Measurements from ENCODE around the gene IPO8.

The IPO8 gene

DNA sequence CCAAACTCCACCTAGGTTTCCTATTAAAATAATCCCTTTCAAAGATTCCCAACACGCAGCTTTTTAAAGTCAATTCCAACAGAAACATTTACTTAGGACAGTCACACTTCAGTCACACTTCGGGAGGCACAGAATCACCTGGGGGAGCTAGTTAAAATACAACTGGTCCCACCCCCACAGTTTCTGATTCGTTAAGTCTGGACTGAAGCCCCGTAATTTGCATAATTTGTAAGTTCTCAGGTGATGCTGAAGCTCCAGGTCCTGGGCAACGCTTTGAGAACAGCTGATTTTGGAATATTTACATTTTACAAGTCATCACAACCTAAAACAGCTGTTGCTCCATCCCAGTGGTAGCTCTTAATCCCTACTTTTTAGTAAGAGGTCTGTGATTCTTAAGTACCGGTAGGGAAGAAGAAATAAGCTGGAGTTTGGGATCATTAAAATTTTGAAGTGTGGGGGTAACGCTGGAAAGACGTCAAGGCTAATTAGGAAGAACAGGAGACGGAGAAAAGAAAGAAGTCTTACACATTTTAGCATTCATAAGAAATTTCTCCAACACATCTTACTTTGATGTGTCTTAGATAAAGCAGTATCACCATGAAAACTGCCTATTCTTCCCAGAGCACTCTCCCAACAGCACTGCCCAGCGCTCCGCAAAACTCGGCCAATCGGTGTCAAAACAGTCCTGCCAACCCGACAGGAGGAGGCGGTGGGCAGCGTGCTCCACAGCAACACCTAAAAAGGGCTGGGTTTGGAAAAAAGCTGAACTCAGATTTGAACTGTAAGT, 1.1 kb downstream of the IPO8 start:
- CTCF ChIA-PET: interaction anchor here (0.6 to 0.9 kb wide), 5 partner anchors 14 to 130 kb away, joined by 3 to 5 read pairs (median 4); no protein-coding TSS in a partner anchor
- H3K27ac ChIP-seq: peak overlapping the region; percentile 79
- POLR2A ChIA-PET (ENCODE audit: low non-redundant PET): interaction anchor here (1.3 kb wide), 1 partner anchor 61 kb away, joined by 3 read pairs; no protein-coding TSS in a partner anchor
- peak; percentile 67 for DNase-seq (ENCODE audit: low spot score)
- TF ChIP-seq, protein P1, sequence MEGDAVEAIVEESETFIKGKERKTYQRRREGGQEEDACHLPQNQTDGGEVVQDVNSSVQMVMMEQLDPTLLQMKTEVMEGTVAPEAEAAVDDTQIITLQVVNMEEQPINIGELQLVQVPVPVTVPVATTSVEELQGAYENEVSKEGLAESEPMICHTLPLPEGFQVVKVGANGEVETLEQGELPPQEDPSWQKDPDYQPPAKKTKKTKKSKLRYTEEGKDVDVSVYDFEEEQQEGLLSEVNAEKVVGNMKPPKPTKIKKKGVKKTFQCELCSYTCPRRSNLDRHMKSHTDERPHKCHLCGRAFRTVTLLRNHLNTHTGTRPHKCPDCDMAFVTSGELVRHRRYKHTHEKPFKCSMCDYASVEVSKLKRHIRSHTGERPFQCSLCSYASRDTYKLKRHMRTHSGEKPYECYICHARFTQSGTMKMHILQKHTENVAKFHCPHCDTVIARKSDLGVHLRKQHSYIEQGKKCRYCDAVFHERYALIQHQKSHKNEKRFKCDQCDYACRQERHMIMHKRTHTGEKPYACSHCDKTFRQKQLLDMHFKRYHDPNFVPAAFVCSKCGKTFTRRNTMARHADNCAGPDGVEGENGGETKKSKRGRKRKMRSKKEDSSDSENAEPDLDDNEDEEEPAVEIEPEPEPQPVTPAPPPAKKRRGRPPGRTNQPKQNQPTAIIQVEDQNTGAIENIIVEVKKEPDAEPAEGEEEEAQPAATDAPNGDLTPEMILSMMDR (conservative IDR thresholded peaks at IDR 0.05; ENCODE audit: low read depth): no peak

DNA sequence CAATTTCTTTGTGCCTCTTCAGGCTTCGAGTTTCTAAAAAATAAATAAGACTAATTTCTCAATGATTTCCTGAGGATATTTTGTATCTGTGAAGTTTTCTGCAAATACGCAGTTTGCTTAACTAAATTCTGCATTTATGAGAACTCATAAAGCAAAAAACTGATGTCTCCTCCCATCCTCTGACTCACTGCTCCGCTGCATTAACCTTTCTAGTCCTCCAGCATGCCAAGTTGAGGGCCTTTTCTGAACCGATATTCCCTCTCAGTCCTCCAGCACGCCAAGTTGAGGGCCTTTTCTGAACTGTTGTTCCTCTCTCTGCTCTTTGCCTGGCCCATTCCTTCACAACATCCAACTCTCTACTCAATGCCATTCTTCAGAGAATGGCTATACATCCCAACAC, 3.2 kb downstream of the IPO8 start:
- H3K27ac ChIP-seq: no peak overlapping the region
- CTCF ChIA-PET: no interaction called here
- POLR2A ChIA-PET (ENCODE audit: low non-redundant PET): no interaction called here
- DNase-seq (ENCODE audit: low spot score): no peak
- TF ChIP-seq, protein P1 (conservative IDR thresholded peaks at IDR 0.05; ENCODE audit: low read depth): no peak

DNA sequence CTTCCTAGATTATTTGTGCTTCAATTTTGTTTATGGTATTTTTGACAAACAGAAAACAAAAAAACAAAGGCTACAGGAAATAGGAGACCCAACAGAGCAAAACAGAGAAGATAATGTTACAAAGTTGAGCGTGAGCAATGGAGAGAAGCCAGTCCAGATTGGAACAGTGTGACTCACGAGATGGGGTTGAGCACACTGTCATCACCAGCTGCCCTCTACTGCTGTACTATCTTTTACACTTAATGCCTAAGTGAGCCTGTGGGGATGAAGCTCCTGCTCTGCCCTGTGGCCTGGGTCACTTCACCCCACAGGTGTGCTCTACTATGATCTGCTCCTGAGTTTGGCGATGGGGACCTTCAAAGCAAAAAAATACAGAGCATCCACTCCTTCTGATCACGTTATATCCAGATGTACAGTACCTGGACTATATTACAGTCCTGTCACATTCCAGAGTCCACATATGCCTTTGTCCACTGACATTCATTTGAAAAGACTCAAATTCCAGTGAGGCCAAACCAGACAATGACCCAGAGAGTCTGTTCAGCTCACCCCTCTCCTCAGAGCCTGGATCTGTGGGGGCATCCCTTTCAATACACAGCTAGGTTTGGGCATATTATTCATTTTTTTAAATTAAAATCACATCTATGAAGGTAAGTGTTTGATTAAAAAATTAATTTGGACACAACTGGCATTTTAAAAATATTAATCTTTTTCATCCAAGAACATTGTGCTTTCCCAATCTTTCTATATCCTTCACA, 4.4 kb downstream of the IPO8 start:
- TF ChIP-seq, protein P1 (conservative IDR thresholded peaks at IDR 0.05; ENCODE audit: low read depth): no peak
- peak; percentile 77 for DNase-seq (ENCODE audit: low spot score)
- H3K27ac ChIP-seq: peak overlapping the region; percentile 46; the same call in 1 of the 2 replicates
- ChIA-PET CTCF (no interaction called here), POLR2A (ENCODE audit: low non-redundant PET) (no interaction called here)

GRCh38 chr12:30687265-30687986, 8.2 kb downstream of the IPO8 start:
- ChIA-PET CTCF (no interaction called here), POLR2A (ENCODE audit: low non-redundant PET) (no interaction called here)
- no peak for DNase-seq (ENCODE audit: low spot score)
- H3K27ac ChIP-seq: no peak overlapping the region
- TF ChIP-seq, protein P1 (conservative IDR thresholded peaks at IDR 0.05; ENCODE audit: low read depth): no peak

DNA sequence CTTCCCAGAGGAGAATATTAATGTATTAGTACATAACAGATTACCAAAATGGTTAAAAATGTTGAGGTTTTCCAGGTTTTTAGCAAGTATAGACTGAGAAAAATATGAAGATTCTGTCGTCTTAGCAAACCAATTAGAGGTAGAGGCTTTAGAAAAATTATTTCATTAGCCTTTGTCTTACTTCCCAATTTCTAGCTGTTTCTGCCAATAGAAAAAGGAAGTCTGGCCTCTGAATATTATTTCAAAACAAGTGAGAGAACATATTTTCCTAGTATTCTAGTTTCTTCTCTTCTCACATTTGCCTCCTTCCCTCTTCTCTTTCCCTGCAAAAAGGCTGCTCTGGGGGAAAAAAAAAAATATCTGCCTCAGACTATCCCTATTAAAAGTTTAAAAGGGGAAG, 16.4 kb downstream of the IPO8 start:
- DNase-seq (ENCODE audit: low spot score): no peak
- ChIA-PET POLR2A (ENCODE audit: low non-redundant PET) (interaction anchor here (0.6 kb wide), 1 partner anchor 17 kb away, joined by 3 read pairs; the partner anchor contains the start of gene IPO8), CTCF (interaction anchor here (0.7 kb wide), 1 partner anchor 183 kb away, joined by 4 read pairs; no protein-coding TSS in a partner anchor)
- TF ChIP-seq, protein P1 (conservative IDR thresholded peaks at IDR 0.05; ENCODE audit: low read depth): no peak
- no peak overlapping the region for H3K27ac ChIP-seq

GRCh38 chr12:30678221-30678620, 17.4 kb downstream of the IPO8 start:
- ChIA-PET CTCF (no interaction called here), POLR2A (ENCODE audit: low non-redundant PET) (no interaction called here)
- TF ChIP-seq, protein P1 (conservative IDR thresholded peaks at IDR 0.05; ENCODE audit: low read depth): no peak
- no peak for DNase-seq (ENCODE audit: low spot score)
- H3K27ac ChIP-seq: no peak overlapping the region
